Hepatic stellate cell (primary cell): ENCODE measurements around the gene REV1.
"Not testable (repeated sequence)": the region's sequence is repeated elsewhere in the genome, so short reads cannot be mapped to it uniquely, and the experiment has no call there.

Experiments used
- DNase-seq: peaks from one replicate; pipeline ENCODE4 v3.0.0; 2011; ENCODE audit warnings: low spot score

Gene REV1

GRCh38 chr2:99401841-99402240 is 88.0 kb downstream of the REV1 start:
- no peak for DNase-seq

GRCh38 chr2:99399795-99400194 is 90.0 kb downstream of the REV1 start:
- DNase-seq = no peak

GRCh38 chr2:99399063-99399462 is 90.8 kb downstream of the REV1 start:
- DNase-seq = no peak

- no peak for DNase-seq
Observed at GRCh38 chr2:99398303-99398702, 91.5 kb downstream of the REV1 start.

- DNase-seq = no peak
Observed at GRCh38 chr2:99397266-99397920, 92.4 kb downstream of the REV1 start.

GRCh38 chr2:99395589-99396130 is 94.2 kb downstream of the REV1 start:
- DNase-seq = no peak

- DNase-seq = no peak
Observed at GRCh38 chr2:99389946-99390345, 99.9 kb downstream of the REV1 start.

GRCh38 chr2:99389371-99389770 is 100.4 kb downstream of the REV1 start:
- DNase-seq = peak; percentile 45

GRCh38 chr2:99388892-99389291 is 100.9 kb downstream of the REV1 start:
- no peak for DNase-seq

- no peak for DNase-seq
Observed at GRCh38 chr2:99386011-99386410, 103.8 kb downstream of the REV1 start.

GRCh38 chr2:99382143-99382542 is 107.7 kb downstream of the REV1 start:
- DNase-seq = no peak

GRCh38 chr2:99380376-99381010 is 109.3 kb downstream of the REV1 start:
- no peak for DNase-seq

- DNase-seq = no peak
Observed at GRCh38 chr2:99377879-99378278, 111.9 kb downstream of the REV1 start.

- DNase-seq = no peak
Observed at GRCh38 chr2:99376254-99376864, 113.5 kb downstream of the REV1 start.

- DNase-seq = no peak
Observed at GRCh38 chr2:99374747-99375146, 115.1 kb downstream of the REV1 start.

- DNase-seq = no peak
Observed at GRCh38 chr2:99373144-99373543, 116.7 kb downstream of the REV1 start.

- DNase-seq = not testable (repeated sequence)
Observed at GRCh38 chr2:99368854-99369253, 121.0 kb downstream of the REV1 start.

GRCh38 chr2:99365661-99366060 is 124.2 kb downstream of the REV1 start:
- no peak for DNase-seq

- no peak for DNase-seq
Observed at GRCh38 chr2:99356853-99357252, 133.0 kb downstream of the REV1 start.

GRCh38 chr2:99354825-99355224 is 135.0 kb downstream of the REV1 start:
- not testable (repeated sequence) for DNase-seq

GRCh38 chr2:99354070-99354469 is 135.7 kb downstream of the REV1 start:
- DNase-seq = no peak
